ENCODE measurements around the gene NPPC.
"Not testable (repeated sequence)": the region's sequence is repeated elsewhere in the genome, so short reads cannot be mapped to it uniquely, and the experiment has no call there.

The NPPC gene

GRCh38 chr2:231884438-231885140 lies 41.6 kb downstream of the NPPC start:
- no peak for DNase-seq

GRCh38 chr2:231883468-231883881 lies 42.7 kb downstream of the NPPC start:
- DNase-seq: no peak

DNA sequence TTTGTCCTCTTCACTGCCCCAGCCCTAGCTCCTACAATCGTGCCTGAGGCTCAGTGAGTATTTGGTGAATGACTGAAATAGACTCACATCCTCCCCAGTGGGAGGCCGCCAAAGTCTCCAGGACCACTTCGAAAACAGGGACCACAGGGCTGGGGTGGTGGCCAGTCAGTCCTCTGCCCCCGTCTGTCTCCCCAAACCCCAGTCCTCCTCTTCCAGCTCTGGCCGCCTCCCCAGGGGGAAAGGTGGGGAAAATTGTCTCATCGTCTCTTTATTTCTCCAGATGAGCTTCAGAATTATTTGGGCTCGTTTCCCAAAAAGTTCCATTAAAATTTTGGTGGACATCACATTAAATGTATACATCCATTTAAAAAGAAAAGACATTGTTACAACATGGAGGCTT lies 43.5 kb downstream of the NPPC start:
- no peak for DNase-seq

GRCh38 chr2:231880371-231880770 lies 45.8 kb downstream of the NPPC start:
- DNase-seq: not testable (repeated sequence)

GRCh38 chr2:231879216-231879615 lies 47.0 kb downstream of the NPPC start:
- no peak for DNase-seq

DNA sequence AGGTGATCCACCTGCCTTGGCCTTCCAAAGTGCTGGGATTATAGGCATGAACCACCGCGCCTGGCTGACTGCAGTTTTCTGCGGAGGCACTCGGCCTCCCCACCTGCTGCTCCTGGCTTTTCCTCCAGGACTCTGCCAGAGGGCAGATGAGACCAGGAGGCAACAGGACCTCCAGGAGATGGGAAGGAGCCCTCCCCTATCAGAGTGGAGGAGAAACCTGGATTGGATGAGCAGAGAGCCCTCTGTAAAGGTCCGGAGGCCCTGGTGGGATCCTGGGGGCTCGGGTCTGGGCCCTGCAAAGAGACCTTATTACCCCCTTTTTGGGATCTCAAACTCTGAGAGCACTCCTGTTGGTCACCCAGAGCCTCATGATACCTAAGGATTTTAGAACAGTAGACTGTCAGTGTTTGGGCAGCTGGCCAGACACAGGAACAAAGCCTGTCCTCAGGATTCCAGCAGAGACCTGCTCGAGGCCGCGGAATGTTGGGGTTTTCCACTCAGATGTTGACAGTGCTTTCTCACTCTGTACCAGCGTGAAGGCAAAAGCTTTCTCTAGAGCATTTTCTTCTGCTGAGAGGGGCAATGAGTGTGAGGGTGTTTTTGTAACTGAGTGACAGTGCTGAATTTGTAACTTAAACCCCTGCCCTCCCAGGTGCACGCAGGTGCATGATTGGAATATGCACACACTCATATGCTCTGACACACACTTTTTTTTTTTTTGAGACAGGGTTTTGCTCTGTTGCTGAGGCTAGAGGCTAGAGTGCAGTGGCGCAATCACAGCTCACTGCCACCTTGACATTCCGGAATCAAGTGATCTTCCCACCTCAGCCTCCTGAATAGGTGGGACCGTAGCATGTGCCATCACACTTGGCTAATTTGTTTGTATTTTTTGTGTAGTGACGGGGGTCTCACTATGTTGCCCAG lies 48.4 kb downstream of the NPPC start:
- no peak for DNase-seq

- no peak for DNase-seq
Observed at GRCh38 chr2:231874944-231875343, 51.3 kb downstream of the NPPC start.

Measured in inflammatory macrophage (primary cell).